Measurements from ENCODE around the gene PLEKHG2.

PLEKHG2 gene

DNA sequence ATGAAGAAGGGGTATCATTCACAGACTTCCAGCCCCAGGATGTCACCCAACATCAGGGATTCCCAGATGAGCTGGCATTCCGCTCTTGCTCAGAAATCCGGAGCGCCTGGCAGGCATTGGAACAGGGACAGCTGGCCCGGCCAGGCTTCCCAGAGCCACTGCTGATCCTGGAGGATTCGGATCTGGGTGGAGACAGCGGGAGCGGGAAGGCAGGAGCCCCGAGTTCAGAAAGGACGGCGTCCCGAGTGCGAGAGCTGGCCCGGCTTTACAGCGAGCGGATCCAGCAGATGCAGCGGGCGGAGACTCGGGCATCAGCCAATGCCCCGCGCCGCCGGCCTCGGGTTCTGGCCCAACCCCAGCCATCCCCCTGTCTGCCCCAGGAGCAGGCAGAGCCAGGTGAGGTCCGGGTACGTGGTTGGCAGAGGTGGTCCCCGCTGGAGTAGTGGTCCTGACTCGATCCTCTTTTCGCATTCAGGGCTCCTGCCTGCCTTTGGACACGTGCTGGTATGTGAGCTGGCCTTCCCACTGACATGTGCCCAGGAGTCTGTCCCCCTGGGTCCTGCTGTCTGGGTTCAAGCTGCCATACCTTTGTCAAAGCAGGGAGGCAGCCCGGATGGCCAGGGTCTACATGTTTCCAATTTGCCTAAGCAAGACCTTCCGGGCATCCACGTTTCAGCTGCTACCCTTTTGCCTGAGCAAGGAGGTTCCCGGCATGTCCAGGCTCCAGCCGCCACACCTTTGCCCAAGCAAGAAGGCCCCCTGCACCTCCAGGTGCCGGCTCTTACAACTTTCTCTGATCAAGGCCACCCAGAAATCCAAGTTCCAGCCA, 11.0 kb downstream of the PLEKHG2 start:
- no peak for DNase-seq

DNA sequence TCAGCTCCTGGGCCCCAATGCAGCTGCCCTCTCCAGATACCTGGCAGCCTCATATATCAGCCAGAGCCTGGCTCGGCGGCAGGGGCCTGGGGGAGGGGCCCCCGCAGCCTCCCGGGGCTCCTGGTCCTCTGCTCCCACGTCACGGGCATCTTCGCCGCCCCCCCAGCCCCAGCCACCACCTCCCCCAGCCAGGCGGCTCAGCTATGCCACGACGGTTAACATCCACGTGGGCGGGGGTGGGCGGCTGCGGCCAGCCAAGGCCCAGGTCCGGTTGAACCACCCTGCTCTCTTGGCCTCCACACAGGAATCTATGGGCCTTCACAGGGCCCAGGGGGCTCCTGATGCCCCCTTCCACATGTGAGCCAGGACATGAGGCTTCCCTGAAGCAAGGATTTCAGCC, 12.5 kb downstream of the PLEKHG2 start:
- DNase-seq = no peak

DNA sequence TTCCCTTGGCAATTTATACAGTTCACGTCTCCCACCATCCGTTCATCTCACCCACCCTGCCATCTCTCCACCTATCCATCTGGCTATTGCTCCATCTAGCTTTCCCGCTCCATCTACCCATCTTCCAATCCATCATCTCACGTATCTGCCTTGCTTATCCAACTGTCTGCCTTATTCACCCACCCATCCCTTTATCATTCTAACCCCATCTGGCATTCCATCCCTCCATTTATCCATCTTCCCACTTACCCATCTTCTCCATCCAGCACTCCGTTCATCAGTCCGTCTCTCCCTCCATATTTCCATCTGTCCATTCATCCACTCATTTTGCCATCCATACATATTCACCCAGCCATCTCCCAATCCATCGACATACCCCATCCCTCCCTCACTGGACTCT, 13.3 kb downstream of the PLEKHG2 start:
- DNase-seq = no peak

DNA sequence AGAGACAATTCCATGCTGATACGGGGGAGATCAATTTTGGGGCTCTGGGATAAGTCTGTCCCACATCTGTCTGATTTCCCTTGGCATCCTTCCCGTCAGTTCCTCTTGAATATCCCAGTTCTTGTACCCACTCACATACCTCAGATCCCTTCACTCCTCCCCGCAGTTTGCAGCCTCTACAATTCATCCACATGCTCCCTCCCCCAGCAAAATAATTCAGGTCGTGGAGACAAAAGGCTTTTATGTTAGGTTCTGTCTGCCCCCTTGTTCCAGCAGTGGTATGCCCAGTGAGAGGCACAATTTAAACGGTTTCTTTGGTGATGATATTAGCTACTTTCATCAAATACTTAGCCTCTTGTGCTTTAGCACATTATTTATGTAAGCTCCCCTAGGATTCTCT, 13.7 kb downstream of the PLEKHG2 start:
- DNase-seq = no peak

DNA sequence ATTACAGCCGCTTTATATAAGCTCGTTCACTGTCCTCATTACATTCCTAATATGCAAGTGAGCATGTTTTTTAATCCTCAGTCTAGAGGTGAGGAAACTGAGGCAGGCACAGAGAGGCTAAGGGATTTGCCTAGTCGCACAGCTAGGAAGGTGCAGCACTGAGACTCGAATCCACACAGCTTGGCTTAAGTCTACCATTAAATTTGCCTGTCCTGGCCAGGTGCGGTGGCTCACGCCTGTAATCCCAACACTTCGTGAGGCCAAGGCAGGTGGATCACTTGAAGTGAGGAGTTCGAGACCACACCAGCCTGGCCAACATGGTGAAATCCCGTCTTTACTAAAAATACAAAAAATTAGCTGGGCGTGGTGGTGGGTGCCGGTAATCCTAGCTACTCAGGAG, 15.2 kb downstream of the PLEKHG2 start:
- DNase-seq = no peak

DNA sequence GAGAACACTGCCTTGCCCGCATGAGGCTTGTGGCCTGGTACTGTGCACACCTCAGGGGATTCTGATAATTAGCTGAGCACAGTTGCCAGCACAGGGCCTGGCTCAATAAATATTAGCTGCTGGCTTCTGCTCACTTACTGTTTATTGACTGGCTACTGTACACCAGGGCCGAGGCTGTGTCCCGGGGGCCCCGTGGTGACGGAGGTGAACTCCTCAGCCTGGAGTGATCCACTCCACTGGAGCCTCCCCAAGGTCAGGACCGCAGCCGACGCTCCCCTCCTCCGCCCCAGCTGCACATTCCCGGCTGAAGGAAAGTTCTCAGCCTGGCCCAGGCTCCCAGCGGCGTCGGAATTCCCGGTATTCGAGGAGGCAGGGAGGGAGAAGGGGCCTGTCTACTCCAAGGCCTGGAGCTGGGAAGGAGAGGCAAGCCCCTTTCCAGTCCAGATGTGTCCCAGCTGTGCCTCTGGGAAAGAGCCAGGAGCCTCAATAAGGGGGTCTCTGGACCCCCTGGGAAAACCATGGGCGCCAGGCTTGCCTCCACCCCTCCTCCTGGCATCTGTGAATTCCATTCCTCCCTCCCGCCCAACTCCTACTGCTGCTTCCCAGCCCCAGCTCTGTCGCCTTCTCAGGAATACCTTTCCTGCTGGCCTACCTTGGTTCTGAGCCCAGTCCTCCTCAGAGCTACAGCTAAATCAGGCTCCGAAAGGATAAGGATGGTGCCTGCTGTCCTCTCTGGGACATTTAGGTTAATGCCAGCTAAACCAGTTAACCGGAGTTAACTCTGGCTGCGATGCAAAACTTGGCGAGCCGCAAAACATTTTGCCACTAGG, 16.0 kb downstream of the PLEKHG2 start:
- DNase-seq = peak; percentile 89

DNA sequence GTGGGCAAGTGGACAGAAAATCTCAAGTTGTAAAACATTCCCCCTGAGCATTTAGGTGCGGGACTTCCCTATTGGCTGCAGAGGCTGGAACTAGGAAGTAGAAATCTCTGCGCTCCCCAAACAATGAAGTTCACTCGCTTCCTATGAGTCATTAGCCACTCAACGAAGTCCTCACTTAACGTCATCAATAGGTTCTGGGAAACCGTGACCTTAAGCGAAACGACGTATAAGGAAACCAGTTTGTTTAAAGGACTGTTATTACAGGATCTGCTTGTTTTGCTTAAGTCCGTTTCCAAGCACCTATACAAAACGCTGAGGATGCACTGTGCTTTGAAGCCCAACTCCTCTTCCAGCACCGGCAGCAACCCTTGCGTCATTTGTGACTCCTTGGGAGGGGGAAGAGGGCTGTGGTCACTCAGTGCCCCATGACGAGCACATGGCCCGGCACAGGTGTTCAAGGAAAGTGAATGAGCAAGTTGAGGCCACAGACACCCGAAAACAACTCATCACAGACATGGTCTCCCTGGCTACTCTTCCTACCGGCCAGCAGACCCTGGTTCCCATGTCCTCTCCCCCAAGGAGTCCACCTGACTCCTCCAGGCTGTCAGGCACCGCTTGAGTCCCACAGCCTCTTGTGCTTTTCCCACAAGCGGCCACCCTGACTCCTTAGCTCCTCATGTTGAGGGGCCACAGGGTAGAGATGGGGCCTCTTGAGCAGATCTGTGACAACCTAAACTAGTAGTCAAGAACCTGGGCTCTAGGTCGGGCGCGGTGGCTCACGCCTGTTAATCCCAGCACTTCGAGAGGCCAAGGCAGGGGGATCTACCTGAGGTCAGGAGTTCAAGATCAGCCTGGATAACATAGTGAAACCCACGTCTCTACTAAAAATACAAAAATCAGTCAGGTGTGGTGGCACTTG, 18.5 kb downstream of the PLEKHG2 start:
- peak; percentile 13 for DNase-seq

DNA sequence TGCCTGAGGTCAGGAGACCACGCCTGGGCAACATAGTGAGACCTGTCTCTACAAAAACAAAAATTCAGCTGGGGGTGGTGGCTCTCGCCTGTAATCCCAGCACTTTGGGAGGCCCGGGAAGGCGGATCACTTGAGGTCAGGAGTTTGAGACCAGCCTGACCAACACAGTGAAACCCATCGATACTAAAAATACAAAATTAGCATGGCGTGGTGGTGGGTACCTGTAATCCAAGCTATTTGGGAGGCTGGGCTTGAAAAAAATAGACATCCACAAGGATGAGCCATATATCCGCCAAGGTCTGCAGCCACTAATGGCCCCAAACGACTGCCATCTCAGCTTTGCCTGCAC, 20.2 kb downstream of the PLEKHG2 start:
- DNase-seq = no peak

DNA sequence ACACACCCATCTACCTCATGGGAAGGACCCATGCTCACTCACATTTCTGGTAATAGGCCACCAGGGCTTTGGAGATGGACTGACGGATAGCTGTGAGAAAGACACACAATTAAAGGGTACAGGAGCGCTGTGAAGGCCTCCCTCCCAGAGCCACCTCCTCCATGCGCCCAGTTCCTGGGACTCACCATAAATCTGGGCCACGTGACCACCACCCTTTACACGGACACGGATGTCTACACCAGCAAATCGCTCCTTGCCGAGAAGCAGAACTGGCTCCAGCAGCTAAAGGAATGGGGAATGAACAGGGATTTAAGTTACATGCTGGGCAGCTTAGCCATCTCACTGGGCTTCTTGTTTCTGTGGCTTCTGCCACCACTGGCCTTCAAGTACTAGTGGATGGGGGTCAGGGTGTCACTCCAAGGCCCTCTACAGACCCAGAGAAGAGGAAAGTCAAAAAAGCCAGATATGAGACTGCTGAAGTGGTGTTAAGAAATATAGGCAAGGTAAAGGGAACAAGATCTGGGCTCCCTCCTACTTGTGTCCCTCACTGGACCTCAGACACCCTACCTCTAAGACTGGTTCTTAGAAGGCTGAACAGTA, 21.1 kb downstream of the PLEKHG2 start:
- DNase-seq = no peak

DNA sequence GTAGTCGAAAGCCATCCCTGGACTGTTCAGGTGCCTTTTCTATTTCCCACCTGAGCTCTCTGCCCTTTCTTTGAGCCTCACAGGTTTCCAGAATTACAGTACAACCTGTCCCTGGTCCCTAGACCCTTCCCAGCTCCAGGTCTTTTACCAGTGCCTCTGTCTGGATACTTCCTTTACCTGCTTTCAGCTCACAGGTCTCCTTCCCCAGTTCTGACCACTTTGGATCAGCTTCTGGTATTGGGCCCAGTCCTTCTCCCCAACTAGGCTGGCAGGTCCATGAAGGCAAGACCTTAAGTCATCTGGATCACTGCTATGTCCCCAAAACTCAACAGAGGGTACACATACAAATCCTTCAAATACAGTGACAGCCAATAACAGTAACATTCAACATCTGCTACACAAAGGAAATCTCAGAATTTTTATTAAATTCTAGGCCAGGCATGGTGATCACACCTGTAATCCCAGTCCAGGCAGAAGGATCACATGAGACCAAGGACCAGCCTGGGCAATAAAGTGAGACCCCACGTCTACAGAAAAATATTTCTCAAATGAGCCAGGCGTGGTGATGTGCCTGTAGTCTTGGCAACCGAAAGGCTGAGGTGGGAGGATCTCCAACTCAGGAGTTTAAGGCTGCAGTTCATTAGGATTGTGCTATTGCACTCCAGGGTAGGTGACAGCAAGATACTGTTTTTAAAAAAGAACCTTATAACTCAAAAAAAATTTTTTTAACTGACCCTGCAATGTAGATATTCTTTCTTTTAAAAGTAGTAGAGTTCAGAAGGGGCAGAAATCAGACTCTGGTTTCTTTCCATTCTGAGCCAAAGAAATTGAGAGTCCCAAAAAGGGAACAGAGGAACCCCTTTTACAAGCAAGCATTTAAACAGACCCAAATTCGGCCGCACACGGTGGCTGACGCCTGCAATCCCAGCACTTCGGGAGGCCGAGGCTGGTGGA, 21.9 kb downstream of the PLEKHG2 start:
- no peak for DNase-seq

DNA sequence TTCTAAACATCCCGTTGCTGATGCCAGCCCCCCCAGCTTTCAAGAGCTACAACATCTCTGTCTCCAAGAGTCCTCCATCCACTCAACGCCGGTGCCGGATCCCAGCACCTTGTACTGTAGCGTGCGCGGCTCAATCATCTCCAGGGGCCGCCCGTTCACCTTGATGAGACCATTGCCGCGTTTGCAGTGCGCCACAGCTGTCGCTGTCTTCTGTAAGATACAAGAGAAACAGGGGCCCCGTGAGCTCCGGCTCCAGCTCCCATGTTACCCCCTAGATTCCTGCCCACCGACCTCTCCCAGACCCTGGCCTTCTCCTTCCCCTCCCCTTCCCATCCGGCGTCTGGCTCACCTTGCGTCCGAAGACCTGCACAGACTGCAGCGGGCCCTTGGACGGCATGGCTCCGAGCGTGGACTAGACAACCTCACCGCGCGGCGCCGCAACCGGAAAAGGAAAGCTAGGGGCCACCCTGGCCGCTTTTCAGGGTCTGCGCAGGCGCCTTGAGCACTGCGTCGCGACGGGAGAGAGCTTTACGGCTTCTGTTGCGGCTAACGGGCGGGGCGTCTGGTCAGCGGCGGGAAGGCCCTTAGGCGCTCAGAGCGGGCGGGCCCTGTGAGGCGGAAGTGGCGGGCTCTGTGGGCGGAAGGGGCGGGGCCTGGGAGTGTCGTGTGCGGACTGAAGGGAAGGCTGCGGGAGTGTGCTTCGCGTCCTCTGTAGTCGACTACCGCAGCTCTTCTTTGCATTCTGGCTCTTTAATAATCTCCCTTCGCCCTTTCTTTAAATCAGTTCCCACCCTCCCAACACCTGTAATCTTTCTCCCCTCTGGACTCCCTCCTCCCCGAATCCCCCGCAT, 23.3 kb downstream of the PLEKHG2 start, which contains the start of gene RPS16:
Gene RPS16 (minus strand): TSS at position 451 of the 851 bp plus-strand sequence. CDS start 54 bp downstream, at position 397.
- peak; percentile 99 for DNase-seq

DNA sequence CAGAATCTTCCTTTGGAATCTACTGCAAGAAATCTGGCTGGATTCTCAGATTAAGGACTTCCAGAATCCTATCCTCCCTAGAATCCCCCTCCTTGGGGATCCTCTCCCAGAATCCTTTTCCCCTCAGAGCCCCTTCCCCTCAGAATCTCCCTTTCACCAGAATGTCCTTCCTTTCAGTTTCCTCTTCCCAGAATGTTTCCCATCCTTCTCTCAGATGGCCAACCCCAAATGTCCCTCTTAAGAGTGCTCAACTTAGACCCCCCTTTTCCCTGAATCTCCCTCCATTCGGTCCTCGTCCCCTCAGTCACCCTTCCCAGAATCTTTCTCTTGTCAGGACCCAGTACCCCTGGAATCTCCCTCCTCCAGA, 23.9 kb downstream of the PLEKHG2 start:
- no peak for DNase-seq

DNA sequence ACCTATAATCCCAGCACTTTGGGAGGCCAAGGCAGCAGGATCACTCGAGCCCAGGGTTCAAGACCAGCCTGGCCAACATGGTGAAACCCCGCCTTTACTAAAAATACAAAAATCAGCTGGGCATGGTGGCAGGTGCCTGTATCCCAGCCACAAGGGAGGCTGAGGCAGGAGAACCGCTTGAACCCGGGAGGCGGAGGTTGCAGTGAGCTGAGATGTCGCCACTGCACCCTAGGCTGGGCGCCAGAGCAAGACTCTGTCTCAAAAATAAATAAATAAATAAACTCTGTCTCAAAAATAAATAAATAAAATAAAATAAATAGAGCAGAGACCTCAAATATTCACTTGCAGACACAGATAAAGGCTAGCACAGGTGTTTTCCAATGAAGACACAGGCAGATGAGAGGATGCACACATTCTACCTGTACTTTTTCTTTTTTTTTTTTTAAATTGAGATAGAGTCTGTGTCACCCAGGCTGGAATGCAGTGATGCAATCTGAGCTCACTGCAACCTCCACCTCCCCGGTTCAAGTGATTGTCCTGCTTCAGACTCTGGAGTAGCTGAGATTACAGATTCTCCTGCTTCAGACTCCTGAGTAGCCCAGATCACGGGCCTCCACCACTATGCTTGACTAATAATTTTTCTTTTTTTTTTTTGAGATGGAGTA, 25.9 kb downstream of the PLEKHG2 start:
- no peak for DNase-seq

DNA sequence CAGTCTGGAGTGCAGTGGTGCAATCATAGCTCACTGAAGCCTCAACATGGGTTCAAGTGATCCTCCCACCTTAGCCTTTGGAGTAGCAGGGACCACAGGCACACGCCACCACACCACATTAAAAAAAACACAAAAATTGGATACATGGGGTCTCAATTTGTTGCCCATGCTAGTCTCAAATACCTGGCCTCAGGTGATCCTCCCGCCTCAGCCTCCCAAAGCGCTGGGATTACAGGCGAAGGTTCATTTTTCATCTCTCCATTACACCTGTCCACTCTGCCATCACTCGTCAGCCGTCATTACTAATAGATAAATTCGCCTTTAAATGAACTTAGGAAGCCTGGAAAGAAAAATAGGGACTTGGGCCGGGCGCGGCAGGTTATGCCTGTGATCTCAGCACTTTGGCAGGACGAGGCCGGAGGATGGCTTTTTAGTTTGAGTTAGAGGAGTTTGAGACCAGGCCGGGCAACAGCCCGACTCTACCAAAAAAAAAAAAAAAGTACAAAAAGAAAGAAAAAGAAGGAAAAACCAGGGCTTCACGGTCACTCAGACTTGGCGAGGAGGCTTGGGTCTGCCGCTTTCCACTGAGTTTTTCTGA, 32.2 kb downstream of the PLEKHG2 start:
- no peak for DNase-seq

DNA sequence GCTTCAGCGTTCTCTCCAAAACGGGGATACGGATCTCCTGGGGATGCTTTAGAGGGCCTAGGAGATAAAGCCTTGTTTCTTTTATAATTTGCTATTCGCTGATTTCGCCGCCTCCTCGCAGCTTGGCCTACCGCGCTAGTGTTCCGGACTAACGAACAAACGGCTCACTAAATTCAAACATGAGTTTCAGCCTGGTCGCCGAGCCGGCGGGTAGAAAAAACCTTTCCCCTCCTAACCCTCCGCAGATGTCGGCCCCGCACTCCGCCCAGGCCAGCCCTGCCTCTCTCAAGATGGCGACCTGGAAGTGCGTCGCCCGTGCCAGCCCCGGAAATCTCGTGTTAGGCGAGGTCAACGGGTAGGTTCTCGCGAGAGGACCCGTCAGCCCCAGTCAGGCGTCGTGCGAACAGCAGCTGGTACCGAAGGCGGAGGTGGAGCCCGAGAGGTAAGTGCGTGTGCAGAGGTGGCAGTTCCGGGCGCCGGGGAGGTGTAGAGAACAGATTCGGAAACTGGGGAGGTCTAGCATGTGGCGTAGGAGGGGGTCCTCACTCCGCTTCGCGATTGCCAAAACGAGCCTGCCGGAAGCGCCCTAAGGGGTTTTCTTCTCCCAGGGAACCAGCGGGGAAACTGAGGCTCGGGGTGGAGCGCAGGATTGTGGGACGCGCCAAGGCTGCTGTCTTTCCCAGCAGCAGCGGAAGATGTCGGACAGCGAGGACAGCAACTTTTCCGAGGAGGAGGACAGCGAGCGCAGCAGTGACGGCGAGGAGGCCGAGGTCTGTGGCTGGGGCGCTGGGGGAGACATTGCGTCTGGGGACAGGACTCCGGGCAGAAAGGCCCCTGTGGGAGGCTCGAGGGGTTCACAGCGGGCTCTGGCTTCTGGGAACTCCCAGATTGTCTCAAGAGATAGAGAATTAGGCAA, 33.0 kb downstream of the PLEKHG2 start, which contains the start of gene SUPT5H:
Gene SUPT5H (plus strand): TSS at position 387 of the 916 bp plus-strand sequence. CDS start 309 bp downstream, at position 696.
- peak; percentile 99 for DNase-seq

DNA sequence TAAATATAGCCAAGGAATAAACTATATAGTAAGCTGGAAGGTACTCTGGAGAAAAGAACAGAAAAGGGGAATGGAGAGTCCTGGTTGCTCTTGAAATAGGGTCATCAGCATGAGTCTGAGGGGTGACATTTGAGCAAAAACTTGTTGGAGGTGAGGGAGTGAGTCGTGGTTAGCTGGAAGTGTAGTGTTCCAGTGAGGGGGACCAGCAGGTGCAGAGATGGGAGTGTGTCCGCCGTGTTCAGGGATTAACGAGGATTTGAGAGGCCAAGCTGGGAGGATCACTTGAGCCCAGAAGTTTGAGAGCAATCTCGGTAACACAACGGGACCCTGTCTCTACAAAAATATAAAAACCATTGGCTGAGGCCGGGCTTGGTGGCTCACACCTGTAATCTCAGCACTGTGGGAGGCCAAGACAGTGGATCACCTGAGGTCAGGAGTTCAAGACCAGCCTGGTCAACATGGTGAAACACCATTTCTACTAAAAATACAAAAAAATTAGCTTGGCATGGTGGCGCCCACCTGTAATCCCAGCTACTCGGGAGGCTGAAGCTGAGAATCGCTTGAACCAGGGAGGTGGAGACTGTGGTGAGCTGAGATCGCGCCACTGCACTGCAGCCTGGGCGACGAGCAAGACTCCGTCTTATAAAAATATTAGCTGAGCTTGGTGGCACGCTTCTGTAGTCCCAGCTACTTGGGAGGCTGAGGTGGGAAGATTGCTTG, 34.1 kb downstream of the PLEKHG2 start:
- no peak for DNase-seq

DNA sequence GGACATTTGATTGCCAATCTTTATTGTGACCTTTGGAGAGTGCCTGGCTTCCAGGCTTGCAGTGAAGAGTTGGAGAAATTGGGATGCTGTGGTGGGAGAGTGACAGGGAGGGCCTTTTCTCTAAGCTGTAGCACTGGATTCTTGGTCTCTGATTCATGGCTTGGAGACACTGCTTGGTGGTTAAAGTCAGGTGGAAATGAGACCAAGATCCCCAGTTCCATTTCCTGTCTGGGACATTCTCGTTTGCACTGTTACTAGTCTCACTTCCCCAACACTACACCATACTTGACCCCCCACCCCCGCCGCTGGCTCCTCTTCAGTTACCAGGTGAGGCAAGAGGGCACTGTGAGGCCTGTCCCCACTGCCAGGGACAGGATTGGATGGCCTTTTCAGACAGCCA, 35.8 kb downstream of the PLEKHG2 start:
- no peak for DNase-seq
